ENCODE results near the gene METTL5.

The METTL5 gene

DNA sequence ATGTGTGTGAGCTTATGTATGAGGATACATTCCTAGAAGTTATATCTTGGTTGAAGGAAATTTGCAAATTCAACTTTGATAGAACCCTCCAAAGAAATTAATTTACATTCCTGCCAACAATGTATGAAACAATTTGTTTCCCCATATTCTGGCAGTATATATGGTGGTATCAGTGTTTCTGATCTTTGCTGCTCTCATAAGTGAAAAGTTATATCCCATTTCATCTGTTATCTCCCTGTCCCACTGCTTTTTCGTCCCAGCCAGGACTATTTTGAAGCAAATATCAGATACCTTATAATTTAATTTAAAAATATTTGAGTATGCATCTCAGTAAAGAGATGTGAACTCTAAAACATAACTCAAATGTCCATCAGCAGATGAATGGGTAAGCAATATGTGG is 9.7 kb upstream of the METTL5 start:
- TF ChIP-seq, protein P1, sequence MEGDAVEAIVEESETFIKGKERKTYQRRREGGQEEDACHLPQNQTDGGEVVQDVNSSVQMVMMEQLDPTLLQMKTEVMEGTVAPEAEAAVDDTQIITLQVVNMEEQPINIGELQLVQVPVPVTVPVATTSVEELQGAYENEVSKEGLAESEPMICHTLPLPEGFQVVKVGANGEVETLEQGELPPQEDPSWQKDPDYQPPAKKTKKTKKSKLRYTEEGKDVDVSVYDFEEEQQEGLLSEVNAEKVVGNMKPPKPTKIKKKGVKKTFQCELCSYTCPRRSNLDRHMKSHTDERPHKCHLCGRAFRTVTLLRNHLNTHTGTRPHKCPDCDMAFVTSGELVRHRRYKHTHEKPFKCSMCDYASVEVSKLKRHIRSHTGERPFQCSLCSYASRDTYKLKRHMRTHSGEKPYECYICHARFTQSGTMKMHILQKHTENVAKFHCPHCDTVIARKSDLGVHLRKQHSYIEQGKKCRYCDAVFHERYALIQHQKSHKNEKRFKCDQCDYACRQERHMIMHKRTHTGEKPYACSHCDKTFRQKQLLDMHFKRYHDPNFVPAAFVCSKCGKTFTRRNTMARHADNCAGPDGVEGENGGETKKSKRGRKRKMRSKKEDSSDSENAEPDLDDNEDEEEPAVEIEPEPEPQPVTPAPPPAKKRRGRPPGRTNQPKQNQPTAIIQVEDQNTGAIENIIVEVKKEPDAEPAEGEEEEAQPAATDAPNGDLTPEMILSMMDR (IDR thresholded peaks at IDR 0.05; ENCODE audit: borderline replicate concordance, extremely low read depth, low read length, poor library complexity, severe bottlenecking), result no peak
- TF ChIP-seq EZH2 (IDR thresholded peaks at IDR 0.05; ENCODE audit: borderline replicate concordance, low read depth, low read length, severe bottlenecking), result no peak

DNA sequence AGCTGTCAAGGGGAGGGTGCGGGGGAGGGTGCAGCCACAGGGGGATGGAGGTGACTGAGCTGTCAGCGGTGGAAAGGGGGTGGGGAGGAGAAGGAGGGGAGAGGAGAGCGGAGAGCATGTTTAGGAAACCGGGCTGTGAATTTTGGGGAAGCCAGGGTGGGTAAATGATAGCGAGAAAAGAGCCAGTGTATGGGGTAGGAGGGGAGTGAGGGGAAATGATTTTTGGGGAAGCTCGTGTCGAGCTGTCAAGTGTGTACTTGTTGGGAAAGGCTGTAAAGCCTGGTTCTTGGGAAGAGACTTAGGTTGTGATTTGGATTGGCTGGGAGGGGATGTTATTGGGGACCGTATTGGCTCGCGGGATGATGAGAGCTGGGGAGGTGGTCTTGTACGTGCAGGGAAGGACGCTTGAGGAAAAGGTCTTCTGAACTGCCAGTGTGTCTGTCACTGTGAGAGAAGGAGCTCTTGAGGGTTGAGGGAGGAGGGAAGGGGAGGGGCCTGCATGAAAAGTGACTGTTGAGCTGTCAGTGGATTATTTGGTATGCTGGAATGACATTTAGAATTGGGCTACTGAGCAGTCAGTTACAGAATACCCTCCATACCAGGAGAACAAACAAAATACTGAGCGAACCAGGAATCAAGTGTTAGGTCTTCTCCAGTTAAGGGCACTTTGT is 3.6 kb upstream of the METTL5 start:
- Histone ChIP-seq H3K36me3 (ENCODE audit: insufficient read depth, low read length) (0 out of 2 replicates have a peak, but pooled peaks cover 3% of the 10 kb centered on the region), H3K4me1 (ENCODE audit: insufficient read depth, low read length) (peaks cover 39% of the 10 kb centered on the region), H3K27me3 (ENCODE audit: insufficient read depth, low read length, poor library complexity) (no peaks in the 10 kb centered on the region), H2AFZ (ENCODE audit: low read depth, low read length) (peak overlapping the region; percentile 79), H3K9ac (ENCODE audit: low read depth, low read length) (peak overlapping the region; percentile 75), H4K20me1 (ENCODE audit: insufficient read depth, low read length) (peaks cover 20% of the 10 kb centered on the region), H3K79me2 (ENCODE audit: insufficient read depth, low read length) (peaks cover 75% of the 10 kb centered on the region), H3K9me3 (ENCODE audit: insufficient read depth, low read length, severe bottlenecking) (no peaks in the 10 kb centered on the region), H3K4me2 (ENCODE audit: insufficient read depth, low read length) (peak overlapping the region; percentile 70), H3K4me3 (ENCODE audit: low read depth in 1 of 2, low read length in 2 of 2) (peak overlapping the region; percentile 62 to 97; a peak in 3 of 4 replicates), H3K27ac (ENCODE audit: low read length) (peak overlapping the region; percentile 67)
- TF ChIP-seq EZH2 (IDR thresholded peaks at IDR 0.05; ENCODE audit: borderline replicate concordance, low read depth, low read length, severe bottlenecking), result no peak
- TF ChIP-seq, protein P1 (IDR thresholded peaks at IDR 0.05; ENCODE audit: borderline replicate concordance, extremely low read depth, low read length, poor library complexity, severe bottlenecking), result no peak
- ATAC-seq (ENCODE audit: insufficient read depth, low read depth) (peak; percentile 61), DNase-seq (peak; percentile 68)

More for the DNA sequence above, 9.7 kb upstream of the METTL5 start:
- H3K27ac ChIP-seq (ENCODE audit: low read length), result no peak overlapping the region
- ATAC-seq (ENCODE audit: insufficient read depth, low read depth), result no peak
- H2AFZ ChIP-seq (ENCODE audit: low read depth, low read length), result no peak overlapping the region
- H3K4me2 ChIP-seq (ENCODE audit: insufficient read depth, low read length), result no peak overlapping the region
- H3K27me3 ChIP-seq (ENCODE audit: insufficient read depth, low read length, poor library complexity), result no peaks in the 10 kb centered on the region
- H3K36me3 ChIP-seq (ENCODE audit: insufficient read depth, low read length), result 0 out of 2 replicates have a peak, but pooled peaks cover 3% of the 10 kb centered on the region
- DNase-seq, result no peak
- peaks cover 18% of the 10 kb centered on the region; the same call in 1 of the 2 replicates for H4K20me1 ChIP-seq (ENCODE audit: insufficient read depth, low read length)
- no peak overlapping the region for H3K4me3 ChIP-seq (ENCODE audit: low read depth in 1 of 2, low read length in 2 of 2)
- no peaks in the 10 kb centered on the region for H3K9me3 ChIP-seq (ENCODE audit: insufficient read depth, low read length, severe bottlenecking)
- peaks cover 93% of the 10 kb centered on the region for H3K79me2 ChIP-seq (ENCODE audit: insufficient read depth, low read length)
- H3K4me1 ChIP-seq (ENCODE audit: insufficient read depth, low read length), result peaks cover 7% of the 10 kb centered on the region; the same call in 1 of the 2 replicates
- no peak overlapping the region for H3K9ac ChIP-seq (ENCODE audit: low read depth, low read length)

DNA sequence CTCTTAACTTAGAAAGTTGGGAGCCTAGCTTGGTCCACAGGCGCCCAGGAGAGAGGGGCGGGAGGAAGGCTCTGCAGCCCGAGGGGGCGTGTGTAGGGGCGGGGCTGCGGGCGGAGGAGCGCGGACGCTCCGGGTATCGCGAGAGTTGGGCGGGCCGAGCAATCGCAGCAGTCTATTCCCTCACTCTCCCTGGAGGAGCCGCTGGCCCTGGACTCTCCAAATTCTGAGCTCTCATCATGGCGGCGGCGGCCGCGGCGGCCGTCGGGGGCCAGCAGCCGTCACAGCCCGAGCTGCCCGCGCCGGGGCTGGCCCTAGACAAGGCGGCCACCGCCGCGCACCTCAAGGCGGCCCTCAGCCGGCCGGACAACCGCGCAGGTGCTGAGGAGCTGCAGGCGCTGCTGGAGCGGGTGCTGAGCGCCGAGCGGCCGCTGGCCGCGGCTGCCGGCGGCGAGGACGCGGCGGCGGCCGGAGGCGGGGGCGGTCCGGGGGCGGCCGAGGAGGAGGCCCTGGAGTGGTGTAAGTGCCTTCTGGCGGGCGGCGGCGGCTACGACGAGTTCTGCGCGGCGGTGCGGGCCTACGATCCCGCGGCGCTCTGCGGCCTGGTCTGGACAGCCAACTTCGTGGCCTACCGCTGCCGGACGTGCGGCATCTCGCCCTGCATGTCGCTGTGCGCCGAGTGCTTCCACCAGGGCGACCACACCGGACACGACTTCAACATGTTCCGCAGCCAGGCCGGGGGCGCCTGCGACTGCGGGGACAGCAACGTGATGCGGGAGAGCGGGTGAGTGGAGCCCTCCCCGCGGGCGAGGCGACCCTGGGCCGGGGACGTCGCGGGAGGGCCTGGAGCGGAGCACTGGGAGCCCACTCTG is 2.8 kb upstream of the METTL5 start, which contains the start of gene UBR3:
Gene UBR3, plus strand, starts transcription at position 183 of the 869 bp plus-strand sequence. Its CDS starts 54 bp downstream, at position 237.
- peak within 1 kb of the TSS; percentile 62 to 97; a peak in 3 of 4 replicates for H3K4me3 ChIP-seq (ENCODE audit: low read depth in 1 of 2, low read length in 2 of 2)
- peak; percentile 82 for ATAC-seq (ENCODE audit: insufficient read depth, low read depth)

More for the DNA sequence above, 2.8 kb upstream of the METTL5 start, which contains the start of gene UBR3:
- Histone ChIP-seq H4K20me1 (ENCODE audit: insufficient read depth, low read length) (peaks cover 15% of the 10 kb centered on the region), H3K79me2 (ENCODE audit: insufficient read depth, low read length) (peaks cover 76% of the 10 kb centered on the region), H3K9ac (ENCODE audit: low read depth, low read length) (peak within 1 kb of the TSS; percentile 75), H3K27ac (ENCODE audit: low read length) (peak within 1 kb of the TSS; percentile 67), H2AFZ (ENCODE audit: low read depth, low read length) (peak within 1 kb of the TSS; percentile 79), H3K36me3 (ENCODE audit: insufficient read depth, low read length) (peaks cover 8% of the 10 kb centered on the region; the same call in 1 of the 2 replicates), H3K4me1 (ENCODE audit: insufficient read depth, low read length) (peaks cover 43% of the 10 kb centered on the region), H3K27me3 (ENCODE audit: insufficient read depth, low read length, poor library complexity) (no peaks in the 10 kb centered on the region), H3K4me2 (ENCODE audit: insufficient read depth, low read length) (peak within 1 kb of the TSS; percentile 70), H3K9me3 (ENCODE audit: insufficient read depth, low read length, severe bottlenecking) (no peaks in the 10 kb centered on the region)
- TF ChIP-seq EZH2 (IDR thresholded peaks at IDR 0.05; ENCODE audit: borderline replicate concordance, low read depth, low read length, severe bottlenecking), result no peak
- TF ChIP-seq, protein P1 (IDR thresholded peaks at IDR 0.05; ENCODE audit: borderline replicate concordance, extremely low read depth, low read length, poor library complexity, severe bottlenecking), result no peak
- peak; percentile 92 for DNase-seq

All from DND-41 (cell line).